ENCODE measurements around the gene LCE3B.
"Not testable (repeated sequence)": the region's sequence is repeated elsewhere in the genome, so short reads cannot be mapped to it uniquely, and the experiment has no call there.

LCE3B gene, protein sequence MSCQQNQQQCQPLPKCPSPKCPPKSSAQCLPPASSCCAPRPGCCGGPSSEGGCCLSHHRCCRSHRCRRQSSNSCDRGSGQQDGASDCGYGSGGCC

DNA sequence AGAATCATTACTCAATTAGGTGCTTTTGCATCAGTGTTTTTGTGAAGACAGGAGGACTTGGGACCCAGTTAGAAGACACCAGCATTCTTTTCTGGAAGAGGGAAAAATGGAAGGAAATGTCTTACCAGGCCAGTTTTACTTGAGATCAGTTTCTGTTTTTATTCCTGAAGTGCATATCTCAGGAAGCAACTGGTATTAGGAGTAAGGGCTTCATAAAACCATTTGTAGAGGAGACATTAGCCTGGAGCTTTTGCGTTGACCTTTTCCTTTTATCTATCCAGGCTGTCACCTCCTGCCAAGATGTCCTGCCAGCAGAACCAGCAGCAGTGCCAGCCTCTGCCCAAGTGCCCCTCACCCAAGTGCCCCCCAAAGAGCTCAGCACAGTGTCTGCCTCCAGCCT lies at the start of gene LCE3B:
Gene LCE3B, plus strand, starts transcription at position 301 of the 400 bp plus-strand sequence. Its CDS starts 0 bp downstream, at position 301.
- DNase-seq (ENCODE audit: low spot score): no peak

DNA sequence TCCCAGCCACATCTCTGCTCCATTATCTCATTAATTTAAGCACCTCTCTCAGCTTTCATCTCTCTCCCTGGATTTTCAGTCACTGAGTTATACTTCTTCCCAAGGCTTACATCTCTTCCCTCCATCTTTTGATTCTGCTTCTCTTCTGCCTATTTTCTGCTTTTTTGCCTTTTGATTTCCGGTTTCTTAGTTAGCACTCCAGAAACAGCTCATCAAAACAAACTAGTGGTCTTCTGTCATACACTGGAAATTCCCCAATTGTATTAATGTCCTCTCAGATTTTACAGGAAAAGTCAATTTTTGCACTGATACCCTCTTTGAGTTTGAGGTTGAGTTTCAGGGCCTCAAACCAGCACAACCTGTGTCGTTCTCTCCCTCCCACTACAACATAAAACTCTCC lies 48.5 kb upstream of the LCE3B start:
- DNase-seq (ENCODE audit: low spot score): peak; percentile 0

DNA sequence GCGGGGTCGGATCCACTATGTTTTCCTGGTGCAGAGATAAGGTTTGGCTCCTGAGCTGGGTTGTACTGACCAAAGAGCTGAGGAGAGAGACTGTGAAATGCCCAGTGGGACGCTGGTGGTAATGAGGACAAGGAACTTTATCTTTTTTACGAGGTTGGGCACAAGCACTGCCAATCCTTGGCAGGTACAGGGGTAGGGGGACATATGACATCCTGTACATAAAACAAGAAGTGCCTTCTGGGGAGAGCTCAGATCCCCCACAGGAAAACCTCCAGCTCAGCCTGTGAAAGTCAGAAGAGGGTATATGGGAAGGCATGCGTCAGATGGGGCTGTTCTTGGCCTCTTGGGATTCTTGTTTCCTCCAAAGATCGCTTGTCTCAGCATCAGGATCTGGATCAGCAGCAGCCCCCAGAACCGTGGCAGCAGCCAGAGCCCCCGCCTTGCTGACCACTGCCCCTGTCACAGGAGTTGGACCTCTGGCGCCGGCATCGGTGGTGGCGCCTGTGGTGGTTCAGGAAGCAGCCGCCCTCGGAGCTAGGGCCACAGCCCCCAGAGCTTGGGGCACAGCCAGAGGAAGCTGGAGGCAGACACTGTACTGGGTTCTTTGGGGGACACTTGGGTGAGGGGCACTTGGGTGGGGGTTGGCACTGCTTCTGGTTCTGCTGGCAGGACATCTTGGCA lies 47.9 kb upstream of the LCE3B start:
- DNase-seq (ENCODE audit: low spot score): peak; percentile 1

DNA sequence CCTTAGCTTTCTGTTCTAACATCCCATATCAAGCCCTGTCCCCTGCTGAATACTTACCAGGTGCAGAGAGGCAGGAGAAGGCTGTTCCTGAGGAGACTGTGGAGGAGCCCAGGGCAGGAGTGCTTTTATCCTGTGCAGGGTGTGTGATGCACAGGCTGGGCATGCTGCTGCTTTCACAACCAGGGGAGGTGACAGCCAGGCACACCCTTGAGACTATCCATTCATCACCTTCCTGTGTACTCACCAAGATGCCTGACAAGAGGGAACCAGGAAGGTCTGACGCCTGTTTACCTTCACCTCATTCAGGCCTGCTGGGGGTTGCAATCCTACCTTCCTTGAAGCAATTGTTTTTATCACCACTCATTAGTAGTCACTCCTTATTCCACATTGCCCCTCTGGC lies 46.9 kb upstream of the LCE3B start, which contains the start of gene LCE3E:
Gene LCE3E, minus strand, starts transcription at position 100 of the 400 bp plus-strand sequence. CDS start 572 bp downstream, outside the sequence.
- peak; percentile 0 for DNase-seq (ENCODE audit: low spot score)

DNA sequence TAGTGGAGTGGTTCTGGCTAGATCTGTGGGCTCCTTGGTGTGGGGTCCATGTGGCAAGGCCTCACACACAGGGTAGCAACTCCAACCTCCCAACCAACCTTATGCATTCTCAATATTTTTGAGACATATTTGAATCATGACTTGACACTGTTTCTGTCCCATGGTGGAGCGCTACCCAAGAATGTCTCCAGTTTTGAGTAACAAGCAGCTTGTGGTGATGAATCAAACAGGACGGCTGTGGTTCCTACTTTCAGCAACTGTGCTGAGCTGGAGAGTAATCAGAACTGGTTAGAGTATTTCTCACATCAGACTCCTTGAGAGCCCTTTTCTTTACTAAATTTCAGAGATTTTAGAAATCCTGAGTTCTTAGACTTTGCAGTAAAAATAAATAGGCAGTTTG lies 36.4 kb upstream of the LCE3B start:
- DNase-seq (ENCODE audit: low spot score): peak; percentile 13

DNA sequence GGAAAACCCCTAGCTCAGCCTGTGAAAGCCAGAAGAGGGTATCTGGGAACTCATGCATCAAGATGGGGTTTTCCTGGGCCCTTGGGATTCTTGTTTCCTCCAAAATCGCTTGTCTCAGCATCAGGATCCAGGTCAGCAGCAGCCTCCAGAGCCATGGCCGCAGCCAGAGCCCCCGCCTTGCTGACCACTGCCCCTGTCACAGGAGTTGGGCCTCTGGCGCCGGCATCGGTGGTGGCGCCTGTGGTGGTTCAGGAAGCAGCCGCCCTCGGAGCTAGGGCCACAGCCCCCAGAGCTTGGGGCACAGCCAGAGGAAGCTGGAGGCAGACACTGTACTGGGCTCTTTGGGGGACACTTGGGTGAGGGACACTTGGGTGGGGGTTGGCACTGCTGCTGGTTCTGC lies 34.1 kb upstream of the LCE3B start:
- DNase-seq (ENCODE audit: low spot score): not testable (repeated sequence)

DNA sequence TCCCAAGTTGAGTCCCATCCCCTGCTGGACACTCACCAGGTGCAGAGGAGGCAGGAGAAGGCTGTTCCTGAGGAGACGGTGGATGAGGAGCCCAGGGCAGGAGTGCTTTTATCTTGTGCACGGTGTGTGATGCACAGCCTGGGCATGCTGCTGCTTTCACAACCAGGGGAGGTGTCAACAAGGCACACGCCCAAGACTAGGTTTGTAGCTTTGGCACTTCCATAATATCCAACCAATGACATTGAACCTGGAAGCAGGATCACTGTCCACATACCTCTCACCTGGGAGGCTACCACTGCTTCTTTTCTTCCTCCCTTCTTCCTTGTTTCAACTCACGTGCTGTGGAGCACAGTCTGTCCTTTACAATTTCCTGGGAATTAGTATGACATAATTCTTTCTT lies 33.2 kb upstream of the LCE3B start, which contains the start of gene LCE3D:
Gene LCE3D, minus strand, starts transcription at position 84 of the 400 bp plus-strand sequence. CDS start 580 bp downstream, outside the sequence.
- peak; percentile 1 for DNase-seq (ENCODE audit: low spot score)

DNA sequence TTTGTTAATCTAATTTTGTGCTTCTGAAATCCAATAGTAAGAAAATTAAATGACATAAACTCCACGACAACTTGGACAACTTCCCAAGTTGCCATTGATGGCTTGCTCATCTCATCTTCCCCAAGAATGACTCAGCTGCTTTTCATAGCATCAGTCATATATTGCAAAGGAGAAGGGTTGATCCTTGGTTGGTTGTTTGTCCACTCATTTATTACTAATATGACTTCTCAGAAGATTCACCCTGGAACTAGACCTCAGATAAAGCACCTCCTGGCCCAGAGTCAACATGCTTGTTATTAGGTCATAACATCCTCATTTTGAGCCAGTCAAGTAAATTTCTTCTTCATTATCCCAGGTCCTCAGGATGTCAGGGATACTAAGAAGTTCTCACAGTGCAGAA lies 31.0 kb upstream of the LCE3B start:
- peak; percentile 1 for DNase-seq (ENCODE audit: low spot score)

DNA sequence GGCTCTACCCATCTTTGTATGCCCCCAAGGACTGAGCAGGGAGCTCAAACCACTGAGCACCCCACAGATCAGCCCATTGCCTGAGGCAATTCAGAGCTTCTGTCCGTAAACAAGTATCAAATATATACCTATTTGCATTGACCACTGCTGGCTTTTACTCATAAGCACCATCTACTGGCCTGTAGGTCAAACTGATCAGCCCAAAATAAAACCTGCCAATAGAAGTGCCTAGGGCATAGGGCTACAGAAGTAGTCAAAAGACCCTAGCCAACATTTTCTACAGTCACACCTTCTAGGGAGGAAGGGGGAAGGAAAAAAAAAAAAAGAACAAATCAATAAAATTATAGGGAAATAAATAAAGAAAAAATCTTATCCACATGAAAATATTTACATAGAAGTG lies 28.0 kb upstream of the LCE3B start:
- no peak for DNase-seq (ENCODE audit: low spot score)

DNA sequence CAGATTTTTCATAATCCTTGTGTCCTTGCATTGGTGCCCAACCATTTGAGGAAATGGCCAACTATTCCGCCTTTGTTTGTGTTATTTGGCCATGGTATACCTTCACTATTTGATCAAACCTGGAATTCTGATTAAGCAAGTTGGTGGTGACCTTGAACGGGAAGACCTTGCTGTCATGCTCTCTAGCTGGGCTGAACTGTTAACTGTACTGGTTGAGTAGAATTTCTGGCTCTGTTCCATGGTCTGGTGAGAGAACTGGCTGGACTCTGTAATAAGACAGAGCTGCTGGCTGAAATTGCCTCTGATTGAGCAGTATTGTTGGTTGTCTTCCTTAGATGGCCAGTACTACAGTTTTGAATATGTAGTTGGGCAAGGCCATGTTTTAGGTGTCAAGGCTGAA lies 16.6 kb upstream of the LCE3B start:
- no peak for DNase-seq (ENCODE audit: low spot score)

DNA sequence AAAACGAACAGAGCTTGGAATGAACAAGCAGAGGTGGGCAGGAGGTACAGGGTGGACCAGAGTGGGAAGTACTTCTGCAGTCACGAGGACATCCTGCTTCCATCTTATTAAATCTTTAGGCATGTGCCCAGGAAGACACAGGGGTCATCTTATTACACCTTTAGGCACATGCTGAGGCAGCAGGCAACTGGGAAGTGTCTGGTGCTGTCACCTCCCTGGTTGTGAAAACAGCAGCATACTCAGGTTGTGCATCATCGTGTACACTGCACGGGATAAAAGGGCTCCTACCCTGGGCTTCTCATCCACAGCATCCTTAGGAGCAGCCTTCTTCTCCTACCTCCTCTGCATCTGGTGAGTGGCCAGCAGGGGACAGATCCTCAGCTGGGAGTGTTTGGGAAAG lies 13.7 kb upstream of the LCE3B start, which contains the start of gene LCE3C:
Gene LCE3C, plus strand, starts transcription at position 301 of the 400 bp plus-strand sequence. CDS start 498 bp downstream, outside the sequence.
- no peak for DNase-seq (ENCODE audit: low spot score)

DNA sequence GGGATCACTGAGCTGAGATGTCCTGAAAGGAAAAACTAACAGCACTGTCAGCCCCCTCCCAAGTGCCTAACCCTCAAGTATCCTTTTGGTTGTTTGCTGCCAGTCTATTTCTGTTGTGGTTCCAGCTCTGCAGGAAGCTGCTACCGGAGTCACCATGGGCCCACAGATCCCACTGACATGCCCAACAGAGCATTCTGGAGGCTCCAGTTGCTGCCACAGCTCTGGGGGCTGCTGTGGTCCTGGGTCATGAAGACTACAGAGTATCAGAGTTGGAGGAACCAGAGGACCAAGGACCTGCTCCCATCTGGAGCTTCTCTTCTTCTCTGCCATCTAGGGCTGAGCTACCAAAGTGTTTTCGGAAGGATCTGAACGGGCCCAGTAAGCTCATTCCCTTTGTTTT lies 8.4 kb downstream of the LCE3B start:
- peak; percentile 2 for DNase-seq (ENCODE audit: low spot score)

DNA sequence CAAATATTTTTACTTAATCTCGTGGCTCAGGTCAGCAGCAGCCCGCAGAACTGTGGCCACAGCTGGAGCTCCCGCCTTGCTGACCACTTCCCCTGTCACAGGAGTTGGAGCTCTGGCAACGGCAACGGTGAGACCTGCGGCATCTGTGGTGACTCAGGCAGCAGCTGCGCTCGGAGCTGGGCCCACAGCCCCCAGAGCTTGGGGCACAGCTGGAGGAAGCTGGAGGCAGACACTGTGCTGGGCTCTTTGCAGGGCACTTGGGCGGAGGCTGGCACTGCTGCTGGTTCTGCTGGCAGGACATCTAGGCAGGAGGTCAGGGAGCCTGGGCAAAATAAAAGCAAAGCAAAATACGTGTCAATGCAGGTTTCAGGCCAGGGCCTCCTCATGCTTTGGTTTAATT lies 9.2 kb downstream of the LCE3B start, which contains the start of gene LCE3A:
Gene LCE3A, minus strand, starts transcription at position 301 of the 400 bp plus-strand sequence. Its CDS starts 0 bp downstream, at position 301.
- DNase-seq (ENCODE audit: low spot score): peak; percentile 2

DNA sequence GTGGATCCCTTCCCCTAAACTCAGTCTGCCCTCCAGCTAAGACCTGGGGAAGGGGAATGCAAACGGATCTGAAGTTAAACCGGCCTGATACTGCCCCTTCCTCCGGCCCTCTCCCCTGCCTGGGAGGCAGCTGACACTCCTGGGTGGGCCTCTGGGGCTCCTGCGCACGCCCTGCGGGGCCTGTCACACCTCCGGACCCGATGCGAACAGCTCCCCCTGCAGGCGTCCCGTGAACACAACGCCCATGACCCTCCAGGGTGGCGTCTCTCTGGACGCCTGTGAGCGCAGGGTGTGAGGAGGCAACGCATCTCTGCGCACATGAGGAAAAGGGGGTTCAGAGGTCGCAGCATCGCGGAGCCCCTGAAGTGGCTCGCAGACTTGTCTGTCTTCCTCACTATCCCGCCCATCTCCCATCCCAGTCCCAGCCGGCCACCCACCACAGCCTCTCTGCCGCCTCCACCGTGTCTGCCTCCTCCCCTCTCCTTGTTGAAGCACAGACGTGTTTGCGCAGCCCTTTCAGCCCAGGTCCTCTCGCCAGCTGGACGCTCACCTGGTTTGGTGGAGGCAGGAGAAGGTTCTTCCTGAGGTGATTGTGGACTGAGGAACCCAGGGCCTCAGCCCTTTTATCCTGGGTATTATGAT lies 9.7 kb downstream of the LCE3B start:
- DNase-seq (ENCODE audit: low spot score): peak; percentile 16

DNA sequence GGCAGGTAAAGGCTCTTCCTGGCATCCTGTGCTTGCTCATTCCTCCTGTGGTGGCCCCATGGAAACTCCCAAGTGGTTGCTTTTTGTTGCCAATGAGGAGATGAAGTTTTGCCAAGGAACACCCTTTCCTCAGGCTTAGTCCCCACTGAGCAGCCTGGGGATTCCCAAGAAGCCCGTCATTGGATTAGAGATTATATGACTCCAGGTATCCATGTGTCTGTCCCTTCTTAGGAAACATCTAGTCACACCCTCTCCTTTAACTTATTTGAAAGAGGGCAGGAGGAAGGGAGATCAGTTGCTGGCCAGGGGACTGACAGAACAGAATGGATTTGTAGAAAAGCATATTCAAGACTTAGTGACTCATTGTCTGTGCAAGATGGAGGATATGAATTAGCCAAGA lies 13.1 kb downstream of the LCE3B start:
- DNase-seq (ENCODE audit: low spot score): peak; percentile 0

DNA sequence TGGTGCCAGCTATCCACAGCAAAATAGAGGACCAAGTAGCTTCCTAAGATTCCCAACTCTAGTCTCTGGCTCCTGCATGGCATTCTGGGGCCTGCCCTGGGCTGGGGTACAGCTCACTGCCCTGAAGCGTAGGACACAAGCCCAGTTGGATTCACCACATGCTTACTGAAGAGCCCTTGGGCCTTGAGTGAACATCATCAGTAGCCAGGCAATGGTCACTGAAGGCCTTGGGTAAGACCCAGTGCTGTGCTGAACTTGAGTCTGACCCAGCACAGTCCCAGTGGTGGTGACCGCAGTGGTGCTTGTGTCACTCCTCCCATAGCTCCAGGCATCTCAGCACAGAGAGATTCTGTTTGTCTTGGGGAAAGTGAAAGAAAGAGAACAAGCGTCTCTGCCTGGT lies 17.0 kb downstream of the LCE3B start:
- DNase-seq (ENCODE audit: low spot score): peak; percentile 0

DNA sequence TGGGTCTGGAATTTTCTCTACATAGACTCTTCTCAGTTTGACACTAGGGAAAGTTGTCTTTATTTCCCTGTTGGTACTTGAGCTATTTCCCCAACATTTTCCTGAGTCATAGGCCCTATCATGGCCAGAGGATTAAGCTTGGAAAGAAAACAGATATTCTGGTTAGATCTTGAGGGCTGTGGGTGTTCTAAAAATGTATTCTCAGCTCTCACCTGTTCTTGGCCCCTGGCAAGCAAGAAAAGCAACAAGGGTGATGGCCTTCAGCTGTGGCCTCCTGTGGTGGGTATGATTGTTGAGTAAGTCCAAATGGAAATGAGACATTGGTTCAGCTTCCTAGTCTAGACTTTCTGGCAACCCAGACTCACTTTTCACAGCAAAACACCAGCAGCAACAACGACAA lies 26.7 kb downstream of the LCE3B start:
- DNase-seq (ENCODE audit: low spot score): no peak

DNA sequence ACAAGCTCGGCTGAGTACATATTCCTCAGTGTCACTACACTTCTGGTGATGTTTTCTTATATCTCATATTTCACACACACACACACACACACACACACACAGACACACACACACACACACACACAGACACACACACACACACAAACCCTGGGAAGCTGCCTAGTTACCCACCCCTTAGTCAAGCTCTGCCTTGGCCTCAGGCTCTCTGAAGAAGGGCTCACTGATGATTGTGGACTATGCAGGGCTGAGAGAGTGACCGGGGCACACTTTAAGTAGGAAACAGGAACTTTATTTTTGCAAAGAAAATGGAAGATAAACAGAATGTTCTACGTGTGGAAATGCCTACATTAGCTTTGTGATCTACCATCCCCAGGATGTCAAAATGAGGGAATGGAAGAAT lies 30.3 kb downstream of the LCE3B start:
- no peak for DNase-seq (ENCODE audit: low spot score)

DNA sequence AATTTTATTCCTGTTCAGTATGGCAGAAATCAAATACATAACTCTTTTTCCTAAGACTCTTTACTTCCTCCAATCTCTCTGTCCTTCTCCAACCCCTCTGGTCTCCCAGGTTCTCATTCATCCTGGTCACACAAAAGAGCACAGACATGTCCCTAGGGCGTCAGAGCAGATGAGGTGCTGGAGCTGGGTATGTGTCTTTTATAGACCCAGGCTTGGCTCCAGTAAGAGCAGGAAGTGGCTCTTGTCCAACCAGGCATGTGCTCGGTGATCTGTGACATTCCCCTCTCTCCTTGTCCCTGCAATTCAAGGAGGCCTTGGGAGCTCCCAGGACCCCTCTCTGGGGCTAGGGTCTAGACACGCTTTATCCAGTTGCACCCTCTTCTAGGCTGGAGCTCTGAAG lies 31.5 kb downstream of the LCE3B start:
- DNase-seq (ENCODE audit: low spot score): no peak

DNA sequence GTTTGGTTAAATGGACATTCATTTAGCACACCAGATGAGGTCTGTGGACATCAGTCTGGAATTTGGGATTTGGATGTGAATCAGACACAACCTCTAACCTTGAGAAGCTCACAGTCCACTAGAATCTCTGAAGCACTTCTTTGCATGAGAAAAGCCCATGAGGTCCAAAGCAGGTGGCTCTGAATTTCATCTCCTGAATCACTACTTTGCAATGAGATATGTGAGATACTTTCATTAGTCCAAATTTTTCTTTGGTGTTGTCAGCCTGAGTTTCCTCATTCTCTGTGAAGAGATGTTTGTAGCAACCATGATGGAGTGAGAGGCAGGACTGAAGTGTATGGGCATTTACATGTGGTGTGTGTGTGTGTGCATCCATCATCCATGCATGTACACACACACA lies 33.0 kb downstream of the LCE3B start:
- DNase-seq (ENCODE audit: low spot score): no peak

DNA sequence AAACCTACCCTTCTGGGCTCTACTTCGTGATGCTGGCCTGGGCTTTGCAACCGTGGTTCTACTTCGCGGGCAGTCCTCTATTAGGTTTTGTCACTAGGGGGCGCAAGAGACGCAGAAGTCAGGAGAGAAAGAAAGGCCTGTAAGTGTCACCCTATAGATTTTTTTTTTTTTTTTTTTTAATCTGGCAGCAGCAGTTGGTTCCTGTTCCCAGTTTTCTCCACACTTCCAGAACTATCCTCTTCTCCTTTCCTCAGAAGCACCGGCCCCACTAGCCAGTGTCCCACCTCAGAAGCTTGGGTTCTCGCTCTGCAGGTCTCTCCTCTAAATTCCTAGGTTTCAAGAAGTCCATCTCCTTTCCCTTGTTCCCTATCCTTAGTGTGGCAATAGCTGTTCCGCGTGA lies 40.5 kb downstream of the LCE3B start:
- DNase-seq (ENCODE audit: low spot score): peak; percentile 74

DNA sequence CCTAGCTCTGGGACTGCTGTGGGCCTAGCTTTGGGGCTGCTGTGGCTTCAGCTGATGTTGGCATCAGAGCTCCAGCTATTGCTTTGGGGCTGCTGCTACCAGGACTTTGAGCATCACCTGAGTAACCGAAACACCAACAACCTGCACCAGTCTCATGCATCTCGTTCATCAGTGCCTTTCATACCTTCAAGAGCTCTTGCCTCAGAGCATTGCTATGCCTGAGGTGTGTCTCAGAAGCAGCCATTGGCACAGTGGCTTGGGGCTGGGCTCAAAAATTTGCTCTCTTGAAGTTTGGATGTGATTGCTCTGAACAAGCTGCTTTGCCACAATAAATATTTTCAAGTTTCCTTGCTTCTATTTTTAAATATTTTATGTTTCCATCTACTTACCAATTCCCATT lies 42.8 kb downstream of the LCE3B start:
- DNase-seq (ENCODE audit: low spot score): no peak

DNA sequence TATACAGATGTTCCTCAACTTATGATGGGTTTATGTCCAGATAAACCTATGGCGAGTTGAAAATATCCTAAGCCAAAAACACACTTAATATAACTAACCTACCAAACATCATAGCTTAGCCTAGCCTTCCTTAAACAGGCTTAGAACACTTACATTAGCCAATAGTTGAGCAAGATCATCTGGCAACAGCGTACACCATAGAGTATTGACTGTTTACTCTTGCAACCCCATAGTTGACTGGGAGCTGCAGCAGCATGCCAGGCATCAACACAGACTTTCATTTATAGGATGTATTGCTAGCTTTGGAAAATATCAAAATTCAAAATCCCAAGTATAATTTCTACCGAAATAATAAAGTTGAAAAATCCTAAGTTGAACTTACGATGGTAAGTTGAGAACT lies 44.1 kb downstream of the LCE3B start:
- no peak for DNase-seq (ENCODE audit: low spot score)
